GM18505 (cell line): ENCODE data around the gene MEFV.

ENCODE experiments used
- ATAC-seq: cut with Tn5 transposase; IDR thresholded peaks from one replicate; pipeline ENCODE4 v1.9.1; 2021; ENCODE audit not compliant: unreplicated experiment
- POLR2A ChIP-seq: IDR thresholded peaks from 4 replicates; pipeline ENCODE4 v1.6.1; 2011; ENCODE audit warnings: borderline replicate concordance; ENCODE audit not compliant: insufficient read depth, insufficient read length; ENCODE audit errors: extremely low read depth

The MEFV gene

GRCh38 chr16:3195975-3196374 is 60.5 kb downstream of the MEFV start:
- no peak for TF ChIP-seq POLR2A
- no peak for ATAC-seq

GRCh38 chr16:3194792-3195191 is 61.6 kb downstream of the MEFV start:
- no peak for ATAC-seq
- TF ChIP-seq POLR2A = no peak

GRCh38 chr16:3193221-3194212 is 62.9 kb downstream of the MEFV start:
- no peak for TF ChIP-seq POLR2A
- no peak for ATAC-seq

- TF ChIP-seq POLR2A = no peak
- ATAC-seq = no peak
Observed at GRCh38 chr16:3192476-3193019, 63.9 kb downstream of the MEFV start.
